HuH-7 (cell line): ENCODE measurements around the gene GSPT1.
A peak's percentile ranks its signal among the peaks of the same experiment; 100 is the strongest.

Source experiments
- DNase-seq: peaks from one replicate; pipeline ENCODE4 v3.0.0; 2011; ENCODE audit warnings: low spot score

GSPT1 gene

DNA sequence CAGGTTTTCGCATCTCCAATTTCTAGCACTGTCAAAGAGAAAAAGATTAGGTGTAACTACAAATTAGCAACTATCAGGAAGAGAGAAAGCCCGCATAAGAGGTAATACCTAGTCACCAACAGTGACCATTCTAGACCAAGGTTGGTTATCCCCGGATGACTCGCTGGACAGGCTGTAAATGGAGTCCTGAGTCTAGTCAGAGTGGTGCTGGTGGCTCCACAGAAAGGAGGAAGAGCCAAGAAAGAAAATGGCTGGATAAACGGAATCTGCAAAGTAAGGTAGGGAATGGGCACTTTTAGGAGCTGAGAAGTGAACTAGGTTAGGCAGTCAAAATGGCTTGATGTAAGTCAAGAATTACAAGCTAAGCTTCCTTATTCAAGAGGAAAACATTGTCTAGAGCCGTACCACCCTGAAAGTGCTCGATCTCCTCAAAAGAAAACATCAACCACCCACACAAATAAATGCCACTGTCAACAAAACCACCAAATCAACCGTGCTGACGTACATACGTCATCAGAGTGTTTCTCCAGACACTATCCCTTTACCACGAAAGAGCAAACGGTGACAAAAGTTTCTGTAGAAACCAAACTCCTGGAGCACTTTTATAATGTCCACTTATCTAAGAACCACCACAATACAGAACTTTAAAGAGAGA is 2.2 kb downstream of the GSPT1 start:
- DNase-seq, result no peak

DNA sequence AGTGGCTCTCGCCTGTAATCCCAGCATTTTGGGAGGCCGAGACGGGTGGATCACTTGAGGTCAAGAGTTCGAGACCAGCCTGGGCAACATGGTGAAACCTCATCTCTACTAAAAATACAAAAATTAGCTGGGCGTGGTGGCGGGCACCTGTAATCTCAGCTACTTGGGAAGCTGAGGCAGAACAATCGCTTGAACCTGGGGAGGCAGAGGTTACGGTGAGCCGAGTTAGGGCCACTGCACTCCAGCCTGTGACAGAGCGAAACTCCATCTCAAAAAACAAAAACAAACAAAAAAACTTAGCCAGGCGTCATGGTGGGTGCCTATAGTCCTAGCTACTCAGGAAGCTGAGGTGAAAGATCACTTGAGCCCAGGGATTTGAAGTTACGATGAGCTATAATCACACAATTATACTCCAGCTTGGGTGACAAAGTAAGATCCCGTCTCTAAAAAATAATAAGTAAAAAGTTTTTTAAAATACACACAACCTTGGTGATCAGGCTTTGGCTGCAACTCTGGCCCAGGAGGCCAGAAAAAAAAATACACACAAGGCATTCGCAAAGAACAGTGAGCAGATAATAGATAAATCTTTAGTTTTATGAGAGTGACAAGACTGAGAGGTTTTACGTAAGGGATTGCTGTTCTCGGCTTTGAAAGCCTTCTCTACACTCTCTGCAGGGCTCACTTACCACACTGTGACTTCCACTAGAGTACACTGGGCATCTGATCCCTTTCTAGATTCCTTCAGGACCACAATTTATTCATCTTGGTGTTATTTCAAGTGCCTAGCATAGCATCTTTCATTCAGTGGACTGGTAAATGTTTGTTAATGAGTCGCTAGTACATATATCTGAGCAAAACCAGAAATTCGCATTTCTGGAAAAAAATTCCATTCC is 5.9 kb downstream of the GSPT1 start:
- DNase-seq, result no peak

DNA sequence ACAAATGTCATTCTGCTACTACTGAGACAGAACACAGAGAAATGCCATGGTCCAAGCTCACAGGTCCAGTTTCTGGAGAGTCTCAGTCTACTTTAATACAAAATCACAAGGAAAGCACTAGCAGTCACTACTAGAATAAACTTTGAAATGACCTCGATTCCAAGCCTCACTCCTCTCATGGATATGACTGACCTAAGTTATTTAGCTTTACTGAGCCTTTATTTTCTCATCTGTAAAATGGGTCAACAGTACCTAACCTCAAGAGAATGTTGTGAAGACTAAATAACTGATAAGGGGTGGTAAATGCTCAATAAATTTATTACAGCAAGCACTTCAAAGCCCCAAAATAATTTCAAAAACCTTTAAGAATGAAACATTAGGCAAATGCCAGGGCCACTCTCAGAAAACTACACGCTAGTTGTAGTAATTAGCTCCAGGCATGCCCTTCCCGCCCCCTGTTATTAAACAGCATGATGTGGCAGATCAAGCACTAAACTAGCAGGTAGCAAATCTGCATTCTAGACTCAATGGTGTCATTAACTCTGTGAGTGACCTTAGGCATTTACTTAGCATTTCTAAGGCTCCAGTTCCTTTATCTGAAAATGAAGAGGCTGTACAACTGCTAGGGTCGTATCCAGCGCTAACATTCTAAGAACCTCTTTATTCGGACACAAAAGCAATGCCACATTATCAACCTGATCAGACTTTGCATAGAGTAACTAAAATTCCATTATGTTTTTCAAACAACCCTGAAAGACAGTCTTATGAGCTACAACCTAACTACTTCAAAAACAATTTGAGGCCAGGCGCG is 8.4 kb downstream of the GSPT1 start:
- DNase-seq, result no peak

DNA sequence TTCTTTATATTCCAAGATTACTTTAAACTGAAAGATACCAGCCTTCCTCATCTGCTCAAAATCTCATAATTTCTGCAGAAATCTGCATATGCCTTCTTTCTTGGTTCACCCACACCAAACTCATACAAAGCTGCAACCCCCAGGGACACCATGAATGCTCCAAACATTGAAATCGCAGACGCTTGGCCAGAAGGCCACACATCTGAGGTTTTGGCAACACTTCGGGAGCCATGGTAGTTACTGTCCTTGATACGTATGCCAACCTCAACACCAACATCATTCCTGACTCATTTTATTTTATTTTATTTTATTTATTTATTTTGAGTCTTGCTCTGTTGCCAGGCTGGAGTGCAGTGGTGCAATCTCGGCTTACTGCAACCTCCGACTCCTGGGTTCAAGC is 11.8 kb downstream of the GSPT1 start:
- DNase-seq, result no peak

DNA sequence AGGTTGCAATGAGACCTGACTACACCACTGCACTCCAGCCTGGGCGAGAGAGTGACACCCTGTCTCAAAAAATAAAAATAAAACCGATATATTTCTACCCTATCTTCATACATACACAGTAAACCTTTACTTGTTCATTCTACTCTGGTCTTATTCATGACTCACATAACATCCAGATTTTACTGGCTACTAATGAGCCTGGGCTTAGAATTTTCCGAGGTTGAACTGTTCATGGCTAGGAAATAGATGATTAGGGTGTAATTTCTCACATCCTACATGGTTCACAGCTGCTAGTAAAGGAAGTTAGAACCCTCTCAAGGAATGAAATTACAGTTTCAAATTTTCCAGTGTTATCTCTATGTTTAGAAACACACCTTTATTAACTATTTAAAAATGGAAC is 14.7 kb downstream of the GSPT1 start:
- DNase-seq, result no peak

DNA sequence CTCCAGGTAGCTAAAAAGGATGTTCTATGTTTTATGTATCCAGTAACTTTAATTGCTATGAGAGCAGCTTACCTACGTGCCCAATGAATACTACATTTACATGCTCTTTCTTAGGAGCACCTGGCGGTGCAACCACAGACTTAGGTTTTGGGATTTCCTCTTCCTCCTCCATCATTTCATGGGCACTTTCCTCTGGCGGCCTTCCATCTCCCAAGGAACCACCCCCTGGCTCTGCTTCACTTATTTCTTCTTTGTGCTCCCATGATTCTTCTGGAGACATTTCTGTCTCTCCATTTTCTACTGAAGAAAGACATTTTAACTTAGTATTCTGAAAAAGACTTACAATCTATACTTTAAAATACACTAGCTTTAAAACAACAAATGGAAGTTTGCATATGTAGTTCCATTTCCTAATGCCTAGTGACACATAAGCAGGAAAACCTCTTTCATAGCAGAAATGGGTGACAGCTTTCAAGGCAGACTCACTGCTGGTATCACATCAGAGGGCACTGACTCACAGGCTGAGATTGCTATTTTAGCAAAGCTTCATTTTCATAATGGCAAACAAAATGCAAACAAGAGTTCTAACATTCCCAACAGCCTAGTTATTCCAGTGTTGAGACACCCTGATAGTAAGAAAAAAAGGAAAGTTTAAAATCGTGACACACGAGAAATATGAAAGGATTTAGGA is 19.1 kb downstream of the GSPT1 start:
- no peak for DNase-seq

DNA sequence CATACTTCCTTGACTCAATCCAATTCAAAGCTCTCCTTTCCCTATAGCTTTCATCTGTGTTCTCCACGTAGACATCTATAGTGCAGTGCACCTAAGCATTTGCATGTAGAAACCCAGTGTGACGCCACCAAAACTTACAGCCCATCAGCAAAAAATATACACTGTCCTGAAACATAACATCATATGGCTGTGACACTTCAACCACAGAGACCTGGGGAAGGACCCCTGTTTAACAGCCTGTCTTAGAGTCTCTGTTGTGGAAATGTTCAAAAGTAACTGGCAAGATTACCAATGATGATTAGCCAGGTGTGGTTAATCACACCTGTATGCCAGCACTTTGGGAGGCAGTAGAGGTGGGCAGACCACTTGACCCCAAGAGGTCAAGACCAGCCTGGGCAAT is 22.2 kb downstream of the GSPT1 start:
- no peak for DNase-seq

DNA sequence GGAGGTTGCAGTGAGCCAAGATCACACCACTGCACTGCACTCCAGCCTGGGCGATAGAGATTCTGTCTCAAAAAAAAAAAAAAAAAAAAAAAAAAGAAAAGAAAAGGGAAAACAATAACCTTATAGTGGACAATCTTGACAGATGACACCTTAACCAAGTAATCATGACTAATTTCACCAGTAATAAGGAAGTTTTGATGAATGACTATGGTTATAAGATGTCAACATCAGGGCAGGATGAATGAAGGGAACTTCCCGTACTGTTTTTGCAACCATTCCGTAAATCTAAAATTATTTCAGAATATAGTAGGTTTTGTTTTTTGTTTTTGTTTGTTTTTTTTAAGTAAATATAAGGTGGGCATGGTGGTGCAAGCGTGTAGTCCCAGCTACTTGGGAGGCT is 23.0 kb downstream of the GSPT1 start:
- DNase-seq, result no peak

DNA sequence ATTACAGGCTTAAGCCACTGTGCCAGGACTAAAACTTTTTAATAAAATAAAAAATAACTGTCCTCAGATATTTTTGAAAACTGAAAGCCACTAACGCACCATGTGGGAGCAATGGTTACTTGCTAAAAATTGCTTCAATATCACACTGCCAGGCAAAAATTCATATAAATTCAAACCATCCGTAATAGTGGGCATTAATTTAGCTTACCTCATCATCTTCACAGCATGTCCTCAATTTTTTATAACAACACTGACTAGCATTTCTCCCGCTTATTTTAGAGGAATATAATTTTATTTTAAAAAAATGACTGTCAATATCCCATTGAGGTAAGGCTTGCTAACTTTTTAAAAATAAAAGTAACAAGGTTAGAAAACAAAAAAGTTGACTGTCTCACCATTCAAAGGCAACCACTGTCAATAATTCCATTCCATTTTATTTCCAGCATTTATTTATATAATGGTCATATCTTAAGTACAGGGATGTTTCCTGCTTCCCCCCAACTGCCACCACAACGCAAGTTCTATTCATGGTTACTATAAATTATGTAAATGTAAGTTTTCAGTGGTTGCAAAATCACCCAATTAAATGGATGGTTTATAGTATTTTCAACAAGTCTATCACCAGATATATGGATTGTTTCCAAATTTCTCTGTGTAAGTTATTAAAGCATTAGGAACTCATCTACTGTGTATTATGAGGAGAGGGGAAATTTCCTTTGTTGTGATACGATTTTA is 25.4 kb downstream of the GSPT1 start:
- no peak for DNase-seq

DNA sequence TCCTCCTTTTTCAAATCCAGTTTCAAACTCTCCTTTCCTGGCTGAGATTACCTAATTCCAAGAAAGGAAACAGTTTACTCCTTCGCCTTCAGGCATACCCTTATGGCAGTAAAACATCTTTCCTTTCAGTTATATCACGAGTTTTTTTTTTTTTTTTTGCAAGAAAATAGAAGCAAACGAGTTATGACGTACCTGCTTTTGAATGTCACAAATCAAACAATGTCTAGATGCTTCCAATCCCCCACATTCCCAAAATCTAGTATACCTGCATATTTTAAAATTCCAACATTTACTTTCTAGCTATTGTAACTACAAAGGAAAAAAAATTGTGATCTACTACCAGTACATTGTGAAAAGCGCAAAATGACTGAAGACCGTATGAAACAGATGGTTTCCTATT is 28.9 kb downstream of the GSPT1 start:
- no peak for DNase-seq

DNA sequence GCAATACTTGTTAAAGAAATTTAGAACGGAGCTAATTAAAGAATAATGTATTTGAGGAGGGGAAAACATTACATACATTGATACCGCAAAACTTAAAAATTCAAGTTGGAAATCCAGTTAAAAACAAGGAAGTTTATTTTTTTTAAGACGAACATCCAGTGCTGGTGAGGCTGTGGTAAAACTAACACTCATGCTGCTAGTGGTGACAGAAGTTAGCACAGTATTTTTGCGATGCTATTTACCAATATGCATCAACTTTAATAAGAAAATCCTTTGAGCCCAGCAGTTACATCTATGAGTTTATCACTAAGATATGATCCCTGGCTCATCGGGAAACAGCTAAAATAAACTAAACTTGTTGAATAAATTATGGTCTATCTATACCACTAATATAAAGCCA is 31.7 kb downstream of the GSPT1 start:
- DNase-seq, result no peak

DNA sequence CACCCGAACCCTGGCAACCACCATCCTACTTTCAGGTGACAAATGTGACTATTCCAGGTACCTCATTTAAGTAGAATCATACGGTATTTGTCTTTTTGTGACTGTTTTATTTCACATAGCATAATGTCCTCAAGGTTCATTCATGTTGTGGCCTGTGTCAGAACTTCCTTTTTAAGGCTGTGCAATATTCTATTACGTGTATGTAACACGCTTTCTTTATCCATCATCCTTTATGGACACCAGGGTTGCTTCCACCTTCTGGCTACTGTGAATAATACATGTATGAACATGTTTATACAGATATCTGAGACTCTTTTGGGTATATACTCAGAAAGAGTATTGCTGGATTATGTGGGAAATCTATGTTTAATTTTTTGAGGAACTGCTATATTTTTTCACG is 35.7 kb downstream of the GSPT1 start:
- DNase-seq, result no peak

DNA sequence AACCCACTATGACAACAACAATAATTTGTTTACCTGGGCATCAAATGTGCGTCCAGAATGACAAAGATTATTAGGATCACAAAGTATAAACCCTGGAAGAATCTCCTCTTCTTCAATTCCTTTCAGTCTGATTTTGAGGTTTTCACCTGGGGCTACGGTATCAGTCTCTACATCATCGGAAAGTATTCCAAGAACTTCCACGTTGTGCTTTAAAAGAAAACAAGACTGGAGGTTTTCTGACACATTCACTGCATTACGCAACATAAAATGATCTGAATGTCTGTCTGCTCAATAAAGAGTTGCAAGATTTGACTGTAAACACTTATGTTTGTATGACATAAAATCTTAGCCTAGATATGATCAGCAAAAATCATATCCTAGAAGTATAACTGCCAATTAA is 38.4 kb downstream of the GSPT1 start:
- no peak for DNase-seq

DNA sequence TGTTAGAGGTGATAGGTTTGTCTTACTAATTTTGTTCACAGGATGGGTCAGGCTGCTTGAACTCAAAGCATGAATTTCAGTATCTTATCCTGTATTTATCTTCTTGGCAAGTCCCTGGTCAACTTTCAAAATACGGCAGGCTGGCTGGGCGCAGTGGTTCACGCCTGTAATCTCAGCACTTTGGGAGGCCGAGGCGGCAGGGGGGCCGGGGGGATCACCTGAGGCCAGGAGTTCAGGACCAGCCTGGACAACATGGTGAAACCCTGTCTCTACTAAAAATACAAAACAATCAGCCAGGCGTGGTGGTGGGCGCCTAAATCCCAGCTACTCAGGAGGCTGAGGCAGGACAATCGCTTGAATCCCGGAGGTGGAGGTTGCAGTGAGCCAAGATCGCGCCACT is 39.5 kb downstream of the GSPT1 start:
- no peak for DNase-seq

DNA sequence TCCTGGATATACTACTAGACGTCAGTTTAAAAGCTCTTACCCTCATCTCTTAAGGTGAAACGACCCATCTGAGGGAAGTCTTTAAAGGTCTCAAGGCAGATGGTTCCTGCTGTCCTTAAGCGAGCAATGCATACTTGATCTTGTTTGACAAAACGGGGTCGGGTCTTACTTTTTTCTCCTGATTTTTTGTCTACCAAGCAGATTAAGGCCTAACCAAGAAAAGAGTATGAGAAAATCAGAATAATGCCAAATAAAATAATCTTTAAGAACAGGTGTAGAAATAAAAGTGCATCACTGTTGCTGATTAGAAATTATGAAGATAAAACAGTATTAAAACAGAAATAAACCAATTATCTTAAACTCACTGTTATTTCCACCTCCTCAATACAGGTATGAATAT is 40.0 kb downstream of the GSPT1 start:
- no peak for DNase-seq

DNA sequence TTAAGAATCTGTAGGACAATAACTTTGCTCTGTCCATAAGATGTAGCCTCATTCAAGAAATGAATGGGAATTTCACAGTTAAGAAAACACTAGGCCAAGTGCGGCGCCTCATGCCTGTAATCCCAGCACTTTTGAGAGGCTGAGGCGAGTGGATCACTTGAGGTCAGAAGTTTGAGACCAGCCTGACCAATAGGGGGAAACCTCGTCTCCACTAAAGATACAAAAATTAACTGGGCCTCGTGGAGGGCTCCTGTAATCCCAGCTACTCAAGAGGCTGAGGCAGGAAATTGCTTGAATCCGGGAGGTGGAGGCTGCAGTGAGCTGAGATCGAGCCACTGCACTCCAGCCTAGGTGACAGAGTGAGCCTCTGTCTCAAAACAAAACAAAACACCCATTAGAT is 44.6 kb downstream of the GSPT1 start:
- DNase-seq, result no peak

DNA sequence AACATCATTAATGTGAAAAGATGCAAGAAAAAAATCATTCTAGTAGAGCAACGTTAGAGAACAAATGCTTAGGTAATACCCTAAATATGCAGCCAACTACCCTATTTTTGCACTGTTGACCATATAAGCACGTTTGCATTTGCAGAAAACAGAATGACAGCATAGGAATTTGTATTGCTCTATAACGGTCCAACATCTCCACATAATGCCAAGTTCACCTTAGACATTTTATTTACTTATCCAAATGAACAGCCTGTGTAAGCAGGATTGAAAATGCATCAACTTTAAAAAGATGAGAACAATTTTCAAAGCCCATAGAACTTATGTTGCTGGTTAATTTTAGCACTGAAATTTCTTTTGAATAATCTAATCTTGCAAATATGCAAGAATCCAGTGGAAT is 45.4 kb downstream of the GSPT1 start:
- no peak for DNase-seq

DNA sequence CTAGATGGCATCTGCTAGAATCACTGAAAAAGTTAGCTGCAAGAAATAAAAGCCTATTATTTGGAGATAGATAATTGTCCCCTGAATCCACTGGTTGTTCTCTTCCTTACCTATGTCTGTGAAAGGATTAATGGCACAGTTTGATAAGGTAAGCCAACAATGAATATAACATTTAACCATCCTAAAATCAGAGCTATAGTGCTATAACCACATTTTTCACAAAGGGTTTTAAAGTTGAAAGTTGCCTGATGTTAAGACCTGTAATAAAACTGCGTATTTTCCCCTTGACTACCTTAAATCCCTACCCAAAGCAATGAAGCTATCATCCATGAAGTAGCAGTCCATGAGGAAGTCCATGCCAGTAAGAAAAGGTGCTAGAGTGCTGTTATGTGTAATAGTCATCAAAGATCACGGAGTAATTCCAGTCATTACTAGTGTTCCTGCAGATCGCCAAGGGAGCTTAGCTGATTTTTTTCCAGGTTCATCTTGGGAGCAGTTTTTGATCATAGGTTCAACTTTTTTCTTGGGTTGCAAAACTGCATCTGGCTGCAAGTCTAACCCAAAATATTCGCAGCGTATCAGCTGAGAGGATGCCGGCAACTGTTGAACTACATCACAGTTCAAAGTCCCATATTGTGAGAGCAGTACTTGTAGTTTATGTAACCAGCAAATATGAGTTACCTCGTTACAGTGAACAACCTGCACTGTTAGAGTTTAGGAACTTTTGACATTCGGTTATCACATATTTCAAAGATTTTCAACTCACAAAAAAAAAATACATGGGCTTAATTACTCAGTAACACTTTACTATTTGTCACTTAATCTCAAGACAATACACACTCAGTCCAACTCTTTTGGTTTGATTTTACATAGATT is 46.2 kb downstream of the GSPT1 start:
- peak; percentile 18 for DNase-seq

DNA sequence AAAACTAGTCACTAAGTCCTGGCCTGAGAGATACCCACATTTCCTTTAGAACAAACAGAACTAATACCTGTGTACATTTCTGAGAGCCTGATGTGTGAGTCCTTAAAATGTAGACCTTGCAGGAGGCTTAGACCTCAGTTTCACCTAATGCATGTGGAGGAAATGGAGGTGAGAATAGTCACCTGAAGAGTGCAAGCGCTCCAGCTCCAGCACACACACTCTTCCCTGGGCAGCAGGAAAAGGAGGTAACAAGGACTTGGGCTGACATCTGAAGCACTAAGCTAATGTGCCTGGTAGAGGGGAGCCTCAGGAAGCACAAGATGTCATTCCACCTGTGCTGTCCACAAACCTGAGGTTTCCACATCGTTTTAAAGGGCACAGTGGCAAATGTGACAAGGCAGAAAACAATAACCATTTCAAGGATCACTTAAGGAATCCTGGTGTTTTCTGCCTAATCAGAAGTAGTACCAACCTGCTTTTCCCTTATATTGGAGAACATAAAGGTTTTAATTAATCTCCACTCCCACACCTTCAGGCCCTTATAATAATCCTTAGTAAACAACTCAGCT is 47.3 kb downstream of the GSPT1 start:
- no peak for DNase-seq

DNA sequence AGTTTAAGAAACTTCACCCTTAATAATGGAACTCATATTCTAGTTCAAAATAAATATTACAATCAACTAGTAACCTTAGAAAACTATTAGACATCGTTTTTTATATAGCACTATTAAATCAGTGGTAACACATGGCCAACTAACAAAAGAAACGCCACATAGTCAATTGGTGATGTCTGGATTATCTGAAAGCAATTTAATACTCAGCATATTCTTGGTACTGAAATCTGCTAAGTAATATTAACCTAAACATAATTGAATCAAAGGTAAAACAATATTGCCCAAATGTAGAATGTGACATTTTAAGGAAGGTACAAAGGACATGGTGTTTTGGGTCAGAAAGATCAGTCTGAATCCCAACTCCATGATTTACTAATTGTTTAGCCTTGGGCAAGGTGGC is 53.3 kb downstream of the GSPT1 start:
- no peak for DNase-seq
